Measurements from ENCODE around the gene ATP8B4.

DNA sequence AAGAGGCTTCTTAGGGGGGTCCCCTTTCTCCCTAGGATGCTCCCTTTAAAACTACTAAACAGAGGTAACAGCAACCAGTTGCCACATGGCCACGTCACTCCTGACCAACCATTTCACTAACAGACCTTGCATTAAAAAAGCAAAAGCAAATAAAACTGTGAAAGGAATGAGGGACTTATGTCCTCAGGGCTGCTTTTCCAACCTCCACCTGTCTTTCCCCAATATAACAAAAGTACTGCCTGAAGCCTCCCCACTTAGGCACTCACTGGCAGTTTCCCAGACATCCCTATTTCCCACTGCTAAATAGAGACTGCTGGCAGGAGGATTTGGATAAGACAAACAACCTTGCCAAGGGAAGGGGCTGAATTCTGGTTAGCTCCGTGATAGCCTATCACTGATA, 130.3 kb downstream of the ATP8B4 start:
- no peak for TF ChIP-seq CTCF (conservative IDR thresholded peaks at IDR 0.05 in 1 of 2, IDR thresholded peaks at IDR 0.05 in 1 of 2; ENCODE audit: low read depth in 1 of 2, low read length in 2 of 2)
- no peak for TF ChIP-seq EZH2 (IDR thresholded peaks at IDR 0.05; ENCODE audit: low read length, missing control alignments)
